Tibial nerve (tissue), 3 donors: Measurements from ENCODE around the gene MED14.

ENCODE experiments used
- EP300 ChIP-seq, 2 donors: sonication (generic); formaldehyde crosslinking; IDR thresholded peaks; one replicate each; pipeline ENCODE4 v1.6.1; 2017; ENCODE audit warnings: antibody characterized with exemption in 2 of 2, mild to moderate bottlenecking in 1 of 2
- POLR2A ChIP-seq, 2 donors: fragments of 450-650 bp; IDR thresholded peaks; one replicate each; pipeline ENCODE4 v1.6.1; 2017; ENCODE audit warnings: antibody characterized with exemption in 2 of 2, mild to moderate bottlenecking in 2 of 2, moderate library complexity in 2 of 2

GRCh38 chrX:40780082-40780481 lies 44.7 kb upstream of the MED14 start:
- TF ChIP-seq EP300 (IDR thresholded peaks at IDR 0.05), result no peak
- no peak for TF ChIP-seq POLR2A (IDR thresholded peaks at IDR 0.05)
